GM19023 (cell line): Measurements from ENCODE around the gene RCOR3.

Source experiments
- ATAC-seq: cut with Tn5 transposase; IDR thresholded peaks from one replicate; pipeline ENCODE4 v1.9.1; 2021; ENCODE audit warnings: mild to moderate bottlenecking, moderate library complexity; ENCODE audit not compliant: unreplicated experiment

Gene RCOR3

GRCh38 chr1:211323156-211324063 lies 64.2 kb downstream of the RCOR3 start:
- ATAC-seq = peak; percentile 48

- ATAC-seq = no peak
These were observed 66.0 kb downstream of the RCOR3 start for GRCh38 chr1:211324992-211325775.

DNA sequence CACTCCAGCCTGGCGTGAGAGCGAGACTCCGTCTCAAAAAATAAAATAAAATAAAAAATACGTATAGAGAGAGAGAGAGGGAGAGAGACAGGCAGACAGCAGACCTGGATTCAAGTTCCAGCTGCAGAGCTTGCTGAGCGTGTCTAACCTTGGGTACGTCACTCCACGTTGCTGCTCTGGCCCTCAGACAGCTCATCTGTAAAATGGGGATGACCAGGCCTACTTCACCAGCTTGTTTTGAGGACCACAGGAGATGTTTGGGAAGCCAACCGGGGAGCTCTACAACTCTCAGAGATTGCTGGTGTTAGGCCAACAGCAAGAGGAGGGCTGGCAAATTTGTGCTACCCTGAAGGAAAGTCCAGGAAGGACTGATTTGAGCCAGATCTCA lies 67.0 kb downstream of the RCOR3 start:
- ATAC-seq = no peak

- ATAC-seq = peak; percentile 37
These were observed 67.6 kb downstream of the RCOR3 start, which contains the start of gene TRAF5 for GRCh38 chr1:211326528-211327345. Gene TRAF5, plus strand, starts transcription at chr1:211326833. Its CDS starts 26,407 bp downstream, at chr1:211353240.

- peak; percentile 32 for ATAC-seq
These were observed 68.3 kb downstream of the RCOR3 start for GRCh38 chr1:211327346-211327921.

DNA sequence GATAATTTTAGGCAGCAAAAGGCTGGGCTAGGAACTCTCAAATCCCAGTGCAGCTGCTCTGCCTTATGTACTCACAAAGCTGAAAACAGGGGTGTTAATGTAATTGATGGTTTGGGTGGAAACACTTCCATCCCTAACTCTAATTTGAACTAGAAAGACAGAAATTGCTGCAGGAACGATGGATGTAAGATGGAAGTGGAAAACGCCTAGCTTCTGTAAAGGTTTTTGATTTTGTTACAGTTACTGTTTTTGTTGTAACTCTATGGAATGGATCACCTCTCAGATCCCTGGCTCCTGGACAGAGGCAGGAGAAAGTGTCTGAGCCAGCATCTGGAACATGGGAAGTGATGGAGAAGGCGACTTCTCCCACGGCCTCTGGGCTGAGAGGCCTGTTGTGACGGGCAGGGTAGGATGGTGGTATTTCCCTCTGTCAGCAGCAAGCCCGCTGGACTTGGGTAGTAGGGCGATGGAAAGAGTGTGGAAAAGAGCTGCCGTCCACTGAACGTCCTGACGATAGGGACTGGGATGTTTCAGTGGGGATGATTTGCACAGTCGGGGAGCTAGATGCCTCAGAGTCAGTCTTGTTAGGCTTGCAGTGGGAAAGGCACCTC lies 69.0 kb downstream of the RCOR3 start:
- ATAC-seq = no peak

- ATAC-seq = no peak
These were observed 69.8 kb downstream of the RCOR3 start for GRCh38 chr1:211328866-211329475.

- peak; percentile 47 for ATAC-seq
These were observed 70.6 kb downstream of the RCOR3 start for GRCh38 chr1:211329764-211330201.

- no peak for ATAC-seq
These were observed 71.2 kb downstream of the RCOR3 start for GRCh38 chr1:211330282-211330936.

DNA sequence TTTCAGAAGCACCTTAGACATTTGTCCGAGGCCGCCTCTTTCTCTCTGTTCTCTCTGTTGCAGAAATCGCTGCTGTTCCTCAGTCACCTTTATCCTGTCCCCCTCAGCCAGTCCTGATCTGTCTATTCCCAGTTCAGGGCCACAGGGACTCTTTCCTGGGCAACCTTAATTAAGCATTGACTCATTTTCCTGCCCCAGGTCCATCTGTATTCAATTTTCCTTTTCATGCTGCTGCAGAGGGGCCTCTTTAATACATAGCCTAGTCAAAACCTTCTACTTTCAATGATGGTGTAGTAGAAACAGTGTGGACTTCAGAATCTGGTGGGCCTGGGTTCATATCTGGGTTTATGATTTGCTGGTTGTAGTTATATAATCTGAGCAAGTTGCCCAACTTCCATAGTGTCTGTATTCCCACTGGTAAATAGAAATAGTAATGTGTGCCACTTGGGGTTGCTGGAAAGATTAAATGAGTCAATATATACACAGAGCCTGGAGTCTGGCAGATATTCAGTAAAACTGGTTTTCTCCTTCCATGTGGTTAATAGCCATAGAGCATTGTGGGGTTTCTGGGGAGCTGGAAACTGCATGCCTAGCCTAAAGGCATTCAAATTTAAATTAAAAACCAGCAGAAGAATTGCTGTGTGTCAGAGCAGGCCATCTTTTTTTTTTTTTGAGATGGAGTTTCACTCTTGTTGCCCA lies 72.0 kb downstream of the RCOR3 start:
- no peak for ATAC-seq

GRCh38 chr1:211332036-211332616 lies 73.0 kb downstream of the RCOR3 start:
- ATAC-seq = no peak

GRCh38 chr1:211332830-211333229 lies 73.7 kb downstream of the RCOR3 start:
- no peak for ATAC-seq

DNA sequence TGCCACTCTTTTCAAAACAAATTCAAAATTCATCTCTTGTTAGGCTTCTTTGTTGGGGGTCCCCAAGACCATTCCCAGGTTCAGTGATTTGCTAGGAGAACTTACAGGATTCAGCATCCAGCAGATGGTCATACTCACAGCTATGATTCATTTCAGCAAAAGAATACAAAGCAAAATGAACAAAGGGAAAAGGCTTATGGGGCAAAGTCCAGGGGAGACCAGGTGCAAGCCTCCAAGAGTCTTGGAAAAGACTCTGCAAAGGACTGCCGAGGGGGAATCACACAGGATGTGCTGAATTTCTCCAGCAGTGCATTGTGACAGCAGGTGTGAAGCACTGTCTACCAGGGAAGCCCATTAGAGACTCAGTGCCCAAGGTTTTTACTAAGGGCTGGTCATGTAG lies 74.7 kb downstream of the RCOR3 start:
- ATAC-seq = no peak

- ATAC-seq = no peak
These were observed 75.8 kb downstream of the RCOR3 start for GRCh38 chr1:211334986-211335385.

DNA sequence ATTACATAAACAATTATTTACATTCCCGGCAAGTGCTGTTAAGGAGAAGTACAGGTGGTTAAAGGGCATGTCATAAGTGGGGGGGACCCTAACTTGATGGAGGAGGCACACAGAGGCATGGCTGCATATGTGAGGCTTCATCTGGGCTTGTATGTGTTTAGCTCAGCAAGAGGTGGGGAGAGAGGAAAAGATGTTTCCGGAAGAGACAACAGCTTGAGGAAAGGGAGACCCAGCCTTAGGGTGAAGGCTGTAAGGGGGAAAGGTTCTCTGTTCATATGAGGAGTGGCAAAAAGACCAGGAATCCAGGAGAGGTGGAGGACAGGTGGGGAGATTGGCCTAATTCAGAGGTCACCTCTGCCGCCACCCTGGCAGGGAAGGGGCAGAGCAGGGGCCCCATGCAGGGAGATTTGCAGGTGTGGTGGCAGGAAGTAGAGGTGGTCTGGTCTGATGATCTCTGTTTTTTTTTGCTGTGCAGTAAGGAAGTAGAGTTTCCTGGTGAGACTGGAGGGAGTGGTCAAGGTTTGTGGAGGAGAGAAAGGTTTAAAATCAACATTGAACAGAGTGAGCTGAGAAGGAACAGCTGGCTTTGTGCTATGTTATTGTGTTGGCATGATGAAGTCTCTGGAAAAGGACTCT lies 76.5 kb downstream of the RCOR3 start:
- peak; percentile 87 for ATAC-seq

GRCh38 chr1:211336161-211336560 lies 77.0 kb downstream of the RCOR3 start:
- no peak for ATAC-seq

DNA sequence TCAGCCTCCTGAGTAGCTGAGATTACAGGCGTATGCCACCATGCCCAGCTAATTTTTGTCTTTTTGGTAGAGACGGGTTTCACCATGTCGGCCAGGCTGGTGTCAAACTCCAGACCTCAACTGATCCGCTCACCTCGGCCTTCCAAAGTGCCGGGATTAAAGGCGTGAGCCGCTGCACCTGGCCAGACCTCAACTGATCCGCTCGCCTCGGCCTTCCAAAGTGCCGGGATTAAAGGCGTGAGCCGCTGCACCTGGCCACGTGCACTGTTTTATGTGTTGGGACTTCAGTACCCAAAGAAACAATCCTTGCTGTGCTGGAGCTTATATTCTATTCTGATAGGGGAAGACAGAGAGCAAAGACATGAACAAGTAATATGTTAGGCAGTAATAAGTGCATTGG lies 77.6 kb downstream of the RCOR3 start:
- ATAC-seq = no peak
